ENCODE data around the gene PDZK1IP1. TPM values are rescaled to one million over a fixed set of nuclear protein-coding genes. Genes with fewer than 3 reads are reported as not detected.
"Not testable (repeated sequence)": the region's sequence is repeated elsewhere in the genome, so short reads cannot be mapped to it uniquely, and the experiment has no call there.

PDZK1IP1 gene
- total and polyA plus RNA-seq, 2 donors from 2014 or later: 245 to 2,553 TPM

DNA sequence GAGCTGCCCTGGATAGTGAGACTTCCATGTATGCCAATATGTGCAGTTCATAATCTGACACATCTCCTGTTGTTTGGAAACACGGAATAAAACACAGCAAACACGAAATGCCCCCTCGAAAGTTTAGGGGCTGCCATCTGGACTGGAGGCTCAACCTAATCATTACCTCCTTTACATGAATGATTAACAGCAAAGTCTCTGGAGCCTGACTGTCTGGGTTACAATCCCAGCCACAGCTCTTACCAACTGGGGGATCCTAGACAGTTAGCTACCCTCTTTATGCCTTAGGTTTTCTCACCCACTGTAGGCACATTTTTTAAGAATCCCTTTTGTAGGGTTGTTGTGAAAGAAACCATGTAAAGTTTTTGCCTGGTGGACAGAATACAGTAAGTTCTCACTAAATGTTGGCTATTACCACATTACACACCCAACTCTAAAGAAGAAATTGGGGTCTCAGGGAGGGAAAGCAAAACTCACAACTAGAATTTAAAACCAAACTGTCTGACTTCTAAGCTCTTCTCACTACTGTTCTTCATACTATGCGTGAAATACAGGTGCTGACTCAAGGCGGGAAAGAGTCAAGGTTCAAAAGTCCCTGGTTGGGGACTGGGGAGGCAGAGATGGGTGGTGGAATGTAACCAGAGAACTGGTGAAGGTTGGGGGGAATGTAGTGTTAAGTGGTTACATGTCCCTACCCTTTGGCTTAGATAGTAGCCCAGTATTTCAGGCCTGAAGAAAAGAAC, 28.4 kb downstream of the PDZK1IP1 start:
- DNase-seq (peak in 2 of 5 donors; percentile 49 to 54), FAIRE-seq (no peak)
- Histone ChIP-seq H3K4me1 (ENCODE audit: control insufficient read depth in 2 of 3, insufficient read depth in 2 of 3, low read depth in 1 of 3, low read length in 3 of 3) (no peaks in the 10 kb centered on the region), H3K9ac (ENCODE audit: low read length in 3 of 3) (no peak overlapping the region), H3K36me3 (ENCODE audit: control insufficient read depth in 2 of 3, insufficient read depth in 3 of 3, low read length in 3 of 3) (no peaks in the 10 kb centered on the region), H3K27me3 (ENCODE audit: control insufficient read depth, insufficient read depth, low read length) (no peaks in the 10 kb centered on the region), H3K4me3 (ENCODE audit: low read length in 3 of 3) (peak overlapping the region in 1 of 3 donors; percentile 19), H3K9me3 (ENCODE audit: control insufficient read depth in 2 of 3, insufficient read depth in 1 of 3, low read length in 3 of 3) (no peaks in the 10 kb centered on the region), H3K27ac (ENCODE audit: low read depth in 2 of 2, low read length in 2 of 2) (peak overlapping the region; percentile 65)
- intact Hi-C loops (cut with DNase I): no loop called here
- TF ChIP-seq, protein P1, sequence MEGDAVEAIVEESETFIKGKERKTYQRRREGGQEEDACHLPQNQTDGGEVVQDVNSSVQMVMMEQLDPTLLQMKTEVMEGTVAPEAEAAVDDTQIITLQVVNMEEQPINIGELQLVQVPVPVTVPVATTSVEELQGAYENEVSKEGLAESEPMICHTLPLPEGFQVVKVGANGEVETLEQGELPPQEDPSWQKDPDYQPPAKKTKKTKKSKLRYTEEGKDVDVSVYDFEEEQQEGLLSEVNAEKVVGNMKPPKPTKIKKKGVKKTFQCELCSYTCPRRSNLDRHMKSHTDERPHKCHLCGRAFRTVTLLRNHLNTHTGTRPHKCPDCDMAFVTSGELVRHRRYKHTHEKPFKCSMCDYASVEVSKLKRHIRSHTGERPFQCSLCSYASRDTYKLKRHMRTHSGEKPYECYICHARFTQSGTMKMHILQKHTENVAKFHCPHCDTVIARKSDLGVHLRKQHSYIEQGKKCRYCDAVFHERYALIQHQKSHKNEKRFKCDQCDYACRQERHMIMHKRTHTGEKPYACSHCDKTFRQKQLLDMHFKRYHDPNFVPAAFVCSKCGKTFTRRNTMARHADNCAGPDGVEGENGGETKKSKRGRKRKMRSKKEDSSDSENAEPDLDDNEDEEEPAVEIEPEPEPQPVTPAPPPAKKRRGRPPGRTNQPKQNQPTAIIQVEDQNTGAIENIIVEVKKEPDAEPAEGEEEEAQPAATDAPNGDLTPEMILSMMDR (IDR thresholded peaks at IDR 0.05; ENCODE audit: borderline replicate concordance, extremely low read depth, insufficient read depth): no peak

DNA sequence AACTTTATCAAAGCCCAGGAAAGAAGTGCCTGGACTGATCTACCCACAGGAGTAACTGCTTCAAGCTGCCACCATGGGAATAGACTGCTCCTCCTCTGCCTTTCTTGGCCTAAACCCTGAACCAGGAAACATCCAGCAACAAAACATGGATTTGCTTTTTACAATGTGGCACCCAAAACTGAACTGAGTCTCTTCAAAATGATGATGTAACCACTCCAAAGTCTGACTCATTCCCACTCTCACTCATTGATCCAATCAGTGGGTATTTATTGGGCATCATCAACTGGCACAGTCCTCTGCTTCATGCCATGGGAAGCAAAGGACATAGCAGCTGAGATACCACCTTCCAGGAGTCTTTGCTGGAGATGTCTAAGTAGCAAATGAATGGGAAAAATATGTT, 29.1 kb downstream of the PDZK1IP1 start:
- FAIRE-seq (no peak), DNase-seq (no peak)
- intact Hi-C loops (cut with DNase I): no loop called here
- Histone ChIP-seq H3K9ac (ENCODE audit: low read length in 3 of 3) (no peak overlapping the region), H3K4me3 (ENCODE audit: low read length in 3 of 3) (no peak overlapping the region), H3K27ac (ENCODE audit: low read depth in 2 of 2, low read length in 2 of 2) (no peak overlapping the region), H3K4me1 (ENCODE audit: control insufficient read depth in 2 of 3, insufficient read depth in 2 of 3, low read depth in 1 of 3, low read length in 3 of 3) (no peaks in the 10 kb centered on the region), H3K9me3 (ENCODE audit: control insufficient read depth in 2 of 3, insufficient read depth in 1 of 3, low read length in 3 of 3) (no peaks in the 10 kb centered on the region), H3K27me3 (ENCODE audit: control insufficient read depth, insufficient read depth, low read length) (no peaks in the 10 kb centered on the region), H3K36me3 (ENCODE audit: control insufficient read depth in 2 of 3, insufficient read depth in 3 of 3, low read length in 3 of 3) (no peaks in the 10 kb centered on the region)
- TF ChIP-seq, protein P1 (IDR thresholded peaks at IDR 0.05; ENCODE audit: borderline replicate concordance, extremely low read depth, insufficient read depth): no peak

DNA sequence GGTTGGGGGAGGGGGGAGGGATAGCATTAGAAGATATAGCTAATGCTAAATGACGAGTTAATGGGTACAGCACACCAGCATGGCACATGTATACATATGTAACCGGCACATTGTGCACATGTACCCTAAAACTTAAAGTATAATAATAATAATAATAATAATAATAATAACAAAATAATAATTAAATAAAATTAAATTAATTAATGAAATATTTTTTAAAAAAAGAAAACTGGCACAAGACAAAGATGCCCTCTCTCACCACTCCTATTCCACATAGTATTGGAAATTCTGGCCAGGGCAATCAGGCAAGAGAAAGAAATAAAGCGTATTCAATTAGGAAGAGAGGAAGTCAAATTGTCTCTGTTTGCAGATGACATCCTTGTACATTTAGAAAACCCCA, 31.9 kb downstream of the PDZK1IP1 start:
- intact Hi-C loops (cut with DNase I): not testable (repeated sequence)

DNA sequence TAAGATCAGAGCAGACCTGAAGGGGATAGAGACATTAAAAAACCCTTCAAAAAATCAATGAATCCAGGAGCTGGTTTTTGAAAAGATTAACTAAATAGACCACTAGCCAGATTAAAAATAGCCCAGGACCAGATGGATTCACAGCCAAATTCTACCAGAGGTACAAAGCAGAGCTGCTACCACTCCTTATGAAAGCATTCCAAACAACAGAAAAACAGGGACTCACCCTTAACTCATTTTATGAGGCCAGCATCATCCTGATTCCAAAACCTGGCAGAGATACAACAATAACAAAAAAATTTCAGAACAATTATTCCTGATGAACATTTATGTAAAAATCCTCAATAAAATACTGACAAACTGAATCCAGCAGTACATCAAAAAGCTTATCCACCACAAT, 33.4 kb downstream of the PDZK1IP1 start:
- H3K4me3 ChIP-seq (ENCODE audit: low read length in 3 of 3); H3K9ac ChIP-seq (ENCODE audit: low read length in 3 of 3); DNase-seq; H3K4me1 ChIP-seq (ENCODE audit: control insufficient read depth in 2 of 3, insufficient read depth in 2 of 3, low read depth in 1 of 3, low read length in 3 of 3); H3K36me3 ChIP-seq (ENCODE audit: control insufficient read depth in 2 of 3, insufficient read depth in 3 of 3, low read length in 3 of 3); H3K27ac ChIP-seq (ENCODE audit: low read depth in 2 of 2, low read length in 2 of 2); H3K9me3 ChIP-seq (ENCODE audit: control insufficient read depth in 2 of 3, insufficient read depth in 1 of 3, low read length in 3 of 3); FAIRE-seq; intact Hi-C loops (cut with DNase I); H3K27me3 ChIP-seq (ENCODE audit: control insufficient read depth, insufficient read depth, low read length): not testable (repeated sequence)

More for the DNA sequence above, 31.9 kb downstream of the PDZK1IP1 start:
- H3K36me3 ChIP-seq (ENCODE audit: control insufficient read depth in 2 of 3, insufficient read depth in 3 of 3, low read length in 3 of 3); H3K4me1 ChIP-seq (ENCODE audit: control insufficient read depth in 2 of 3, insufficient read depth in 2 of 3, low read depth in 1 of 3, low read length in 3 of 3); FAIRE-seq; H3K27me3 ChIP-seq (ENCODE audit: control insufficient read depth, insufficient read depth, low read length); DNase-seq; H3K4me3 ChIP-seq (ENCODE audit: low read length in 3 of 3); H3K27ac ChIP-seq (ENCODE audit: low read depth in 2 of 2, low read length in 2 of 2); H3K9ac ChIP-seq (ENCODE audit: low read length in 3 of 3); H3K9me3 ChIP-seq (ENCODE audit: control insufficient read depth in 2 of 3, insufficient read depth in 1 of 3, low read length in 3 of 3): not testable (repeated sequence)

DNA sequence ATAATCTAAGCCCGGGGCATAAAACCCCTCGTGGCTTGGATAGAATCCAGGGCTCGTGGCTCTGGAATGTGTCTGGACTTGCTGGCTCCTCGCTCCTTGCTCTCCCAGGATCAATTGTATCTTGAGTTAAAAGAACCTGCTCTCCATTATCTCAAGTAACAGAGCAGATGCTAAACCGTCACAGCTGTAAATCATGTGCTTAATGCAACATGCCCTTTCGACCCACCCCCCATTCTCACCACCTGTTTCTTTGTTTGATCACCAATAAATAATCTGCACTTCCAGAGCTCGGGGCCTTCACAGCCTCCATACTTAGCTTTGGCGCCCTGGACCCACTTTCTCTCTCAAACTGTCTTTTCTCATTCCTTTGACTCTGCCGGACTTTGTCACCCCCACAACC, 40.7 kb downstream of the PDZK1IP1 start:
- H3K27me3 ChIP-seq (ENCODE audit: control insufficient read depth, insufficient read depth, low read length); H3K4me3 ChIP-seq (ENCODE audit: low read length in 3 of 3); H3K4me1 ChIP-seq (ENCODE audit: control insufficient read depth in 2 of 3, insufficient read depth in 2 of 3, low read depth in 1 of 3, low read length in 3 of 3); H3K9me3 ChIP-seq (ENCODE audit: control insufficient read depth in 2 of 3, insufficient read depth in 1 of 3, low read length in 3 of 3); H3K9ac ChIP-seq (ENCODE audit: low read length in 3 of 3); DNase-seq; FAIRE-seq; H3K36me3 ChIP-seq (ENCODE audit: control insufficient read depth in 2 of 3, insufficient read depth in 3 of 3, low read length in 3 of 3); intact Hi-C loops (cut with DNase I); H3K27ac ChIP-seq (ENCODE audit: low read depth in 2 of 2, low read length in 2 of 2): not testable (repeated sequence)

Measured in kidney (tissue), 14 donors.